NCI-H69 (cell line): Measurements from ENCODE around the gene ARMCX4.
A peak's percentile ranks its signal among the peaks of the same experiment; 100 is the strongest.
"Not testable (repeated sequence)": the region's sequence is repeated elsewhere in the genome, so short reads cannot be mapped to it uniquely, and the experiment has no call there.

Experiments used
- DNase-seq: peaks from one replicate; lab custom pipeline; 2025; lab: John Stamatoyannopoulos, UW

The ARMCX4 gene

DNA sequence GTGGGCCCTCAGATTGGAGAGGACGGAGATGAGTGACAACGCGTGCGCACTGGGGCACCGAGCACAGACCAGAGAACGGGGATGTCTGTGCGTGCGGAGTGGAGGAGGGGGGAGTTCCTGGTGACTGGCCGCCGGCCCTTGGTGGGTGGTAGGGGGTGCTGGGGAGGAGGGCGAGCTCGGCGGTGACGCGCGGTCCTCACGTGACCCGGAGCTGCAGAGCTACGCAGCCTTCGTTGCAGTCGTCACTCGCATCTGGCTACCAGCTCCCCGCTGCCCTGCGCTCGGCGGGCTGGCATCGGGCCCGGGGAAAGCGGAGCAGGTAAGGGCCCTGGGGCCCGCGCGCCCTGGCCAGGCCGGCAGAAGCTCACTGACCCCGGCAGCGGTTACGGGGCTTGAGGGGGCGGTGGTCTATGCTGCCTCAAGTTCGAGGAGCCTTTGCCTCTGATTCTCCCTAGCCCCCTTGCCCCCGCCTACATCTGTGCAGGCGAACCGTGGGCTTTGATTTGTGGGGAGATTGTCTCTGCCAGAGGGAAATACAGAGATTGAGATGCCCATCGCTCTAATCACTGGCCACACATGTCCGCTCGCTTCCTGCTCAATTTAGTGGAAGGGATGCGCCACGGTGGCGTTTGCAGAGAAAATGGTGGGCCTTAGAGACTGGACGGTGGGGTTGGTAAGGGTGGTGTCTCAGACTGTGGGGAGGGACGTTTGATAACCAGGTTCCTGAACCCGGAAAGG, at the start of gene ARMCX4:
ARMCX4 (plus strand) TSS at position 245 of the 738 bp plus-strand sequence. CDS start 3,134 bp downstream, outside the sequence.
- peak; percentile 90 for DNase-seq

DNA sequence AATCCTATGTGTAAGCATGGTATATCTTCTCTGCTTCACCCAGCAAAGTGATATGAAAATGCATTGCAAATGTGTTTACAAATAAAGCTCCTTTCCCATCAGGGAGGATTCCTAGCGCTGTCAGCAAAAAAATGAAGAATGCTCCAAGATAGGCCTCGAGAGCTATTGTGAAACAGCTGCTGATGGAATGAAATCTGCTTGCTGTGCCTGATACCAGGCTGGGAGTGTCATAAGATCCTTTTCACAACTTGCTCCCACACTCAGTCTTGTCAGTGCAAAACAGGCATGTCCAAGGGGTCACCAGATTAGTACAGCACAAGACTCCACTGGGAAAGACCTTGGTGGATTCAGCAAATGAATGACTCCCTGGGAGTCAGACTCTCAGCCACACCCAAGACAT, 43.2 kb upstream of the ARMCX4 start:
- no peak for DNase-seq

DNA sequence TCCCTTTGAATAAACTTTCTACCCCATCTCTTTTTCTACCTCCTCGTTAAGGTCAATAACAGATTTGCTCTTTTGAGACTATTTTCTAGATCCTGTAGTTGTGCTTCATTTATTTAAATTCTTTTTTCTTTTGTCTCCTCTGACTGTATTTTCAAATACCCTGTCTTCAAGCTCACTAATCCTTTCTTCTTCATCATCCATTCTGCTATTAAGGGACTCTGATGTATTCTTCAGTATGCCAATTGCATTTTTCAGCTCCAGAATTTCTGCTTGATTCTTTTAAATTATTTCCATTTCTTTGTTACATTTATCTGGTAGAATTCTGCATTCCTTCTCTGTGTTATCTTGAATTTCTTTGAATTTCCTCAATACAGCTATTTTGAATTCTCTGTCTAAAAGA, 36.0 kb upstream of the ARMCX4 start:
- DNase-seq, result no peak

DNA sequence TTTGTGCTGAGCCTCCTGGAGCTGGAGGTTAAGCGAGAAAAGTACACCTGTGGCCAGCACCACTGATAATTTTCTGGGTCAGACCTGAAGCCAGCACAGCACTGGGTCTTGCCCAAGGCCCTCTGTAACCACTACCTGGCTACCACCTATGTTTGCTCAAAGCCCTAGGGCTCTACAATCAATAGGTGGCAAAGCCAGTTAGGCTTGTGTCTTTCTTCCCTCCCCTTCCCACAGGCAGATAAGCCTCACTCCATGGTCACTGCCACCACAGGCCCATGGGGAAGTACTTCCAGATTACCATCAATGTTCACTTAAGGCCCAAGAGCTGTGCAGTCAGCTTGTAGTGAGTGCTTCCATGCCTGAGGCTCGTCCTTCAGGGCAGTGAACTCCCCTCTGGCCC, 35.2 kb upstream of the ARMCX4 start:
- DNase-seq, result no peak

DNA sequence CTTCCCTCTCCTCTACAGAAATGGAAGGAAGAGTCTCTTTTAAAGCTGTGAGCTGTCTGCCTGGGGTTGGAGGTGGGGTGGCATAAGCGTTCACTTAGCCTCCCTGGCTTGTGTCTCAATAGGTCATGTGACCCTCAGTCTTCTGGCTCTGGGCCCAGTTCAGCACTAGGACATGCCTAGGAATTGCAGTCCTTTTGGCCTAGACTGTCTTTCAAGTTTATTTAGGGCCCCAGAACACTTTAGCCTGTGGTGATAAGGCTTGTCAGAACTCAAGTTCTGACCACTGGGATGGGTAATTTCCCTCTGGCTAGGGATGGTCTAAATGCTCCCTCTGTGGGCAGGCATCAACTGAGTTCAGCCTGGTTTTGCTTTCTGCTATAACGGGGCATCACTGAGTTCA, 34.3 kb upstream of the ARMCX4 start:
- DNase-seq, result no peak

DNA sequence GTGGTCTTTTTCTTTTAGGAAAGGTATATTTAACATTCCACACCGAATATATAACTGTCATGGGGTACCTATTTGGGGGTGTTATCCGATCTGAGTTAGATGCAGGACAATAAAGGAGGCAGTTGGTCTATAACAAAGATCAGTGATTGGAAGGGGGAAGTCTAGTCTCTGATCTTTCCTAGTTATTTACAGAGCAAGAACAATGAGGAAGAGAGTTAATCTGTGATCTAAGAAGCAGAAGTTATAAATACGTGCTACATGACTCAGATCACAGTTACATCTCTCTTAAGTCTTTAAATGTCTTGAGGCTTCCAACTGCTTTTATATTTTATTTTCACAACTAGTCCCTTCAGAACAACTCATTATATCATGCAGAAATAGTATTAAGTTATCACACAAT, 33.2 kb upstream of the ARMCX4 start:
- DNase-seq, result no peak

DNA sequence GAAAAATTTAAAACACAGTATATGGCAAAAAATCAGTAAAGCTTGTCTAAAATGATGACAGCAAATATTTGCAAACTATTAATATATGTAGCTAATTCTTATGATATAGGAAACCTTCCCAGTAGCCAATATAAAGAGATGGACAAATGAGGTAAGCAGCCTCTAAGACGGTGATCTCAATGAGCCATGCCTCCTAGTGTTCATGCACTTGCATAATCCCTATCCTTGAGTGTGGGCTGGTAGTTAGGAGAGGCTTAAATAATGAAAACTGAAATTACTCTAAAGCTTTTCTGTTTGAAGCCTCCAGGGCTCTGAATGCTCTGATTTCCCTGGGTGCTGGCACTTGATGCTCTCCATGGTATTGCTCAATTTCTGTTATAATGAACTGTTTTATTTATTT, 24.6 kb upstream of the ARMCX4 start:
- no peak for DNase-seq

DNA sequence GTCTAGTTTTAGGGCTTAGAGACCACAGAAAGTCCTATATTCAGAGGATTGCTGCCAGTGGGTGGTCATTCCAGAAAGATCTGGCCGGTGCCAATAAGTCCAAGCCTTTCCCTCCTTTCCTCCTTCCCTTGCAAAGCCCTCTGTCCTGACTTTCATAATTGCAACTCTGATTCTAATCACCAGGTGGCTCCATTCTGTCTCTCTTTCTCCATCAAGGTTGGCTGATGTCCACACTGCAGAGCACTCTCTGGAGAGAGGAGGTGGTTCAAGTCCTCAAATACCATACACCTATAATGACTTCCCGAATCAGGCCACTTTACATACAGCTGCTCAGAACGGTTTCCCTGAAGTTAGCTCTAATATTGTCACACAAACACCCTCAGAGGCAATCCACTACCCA, 22.4 kb upstream of the ARMCX4 start:
- DNase-seq, result peak; percentile 33

DNA sequence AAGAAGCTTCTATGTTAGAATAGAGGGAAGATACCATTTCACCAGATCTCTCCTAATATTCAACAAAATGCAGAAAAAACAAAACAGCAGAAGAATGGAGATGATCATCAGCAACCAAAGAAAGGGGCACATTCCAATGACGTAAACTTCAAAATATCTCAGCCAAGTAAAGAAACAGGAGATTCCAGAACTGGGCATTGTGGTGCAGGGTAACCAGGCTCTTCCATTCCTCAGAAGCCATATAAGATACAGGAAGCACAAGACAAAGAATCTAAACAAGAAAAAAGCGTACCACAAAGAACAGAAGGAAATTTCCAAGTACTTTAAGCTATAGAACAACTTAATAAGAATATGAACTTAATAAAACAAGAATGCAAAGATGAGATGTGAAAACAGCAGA, 6.9 kb upstream of the ARMCX4 start:
- no peak for DNase-seq

DNA sequence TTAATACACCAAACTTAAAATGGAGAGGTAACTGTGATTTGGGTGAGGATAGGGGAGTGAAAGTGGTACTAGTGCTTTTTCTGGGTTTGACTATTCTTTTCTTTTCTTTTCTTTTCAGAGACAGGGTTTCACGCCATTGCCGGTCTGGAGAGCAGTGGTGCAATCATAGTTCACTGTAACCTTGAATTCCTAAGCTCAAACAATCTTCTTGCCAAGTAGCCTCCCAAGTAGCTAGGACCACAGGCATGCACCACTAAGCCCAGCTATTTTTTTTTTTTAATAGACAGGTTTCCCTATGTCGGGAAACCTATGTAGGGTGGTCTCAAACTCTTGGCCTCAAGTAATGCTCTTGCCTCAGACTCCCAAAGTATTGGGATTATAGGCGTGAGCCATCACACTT, 3.0 kb upstream of the ARMCX4 start:
- no peak for DNase-seq

DNA sequence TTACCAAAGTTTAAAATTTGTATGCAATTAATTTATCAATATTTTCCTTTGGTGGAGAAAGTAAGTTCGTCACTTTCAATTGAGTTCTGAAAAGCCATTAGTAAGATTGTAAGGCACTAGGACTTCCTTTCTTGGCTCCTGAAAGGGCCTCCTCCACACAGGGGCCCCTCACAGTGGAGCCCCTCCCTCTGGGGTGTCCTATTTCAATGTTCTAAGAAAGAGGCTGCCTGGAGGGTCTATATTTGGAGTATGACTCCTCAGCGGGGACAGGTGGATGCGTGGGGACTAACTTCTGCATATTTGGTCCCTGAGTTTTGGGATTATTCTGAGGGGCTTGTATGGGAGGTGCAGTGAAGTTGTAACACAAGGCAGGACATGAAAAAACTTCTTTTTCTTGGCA, 1.6 kb upstream of the ARMCX4 start:
- peak; percentile 4 for DNase-seq

DNA sequence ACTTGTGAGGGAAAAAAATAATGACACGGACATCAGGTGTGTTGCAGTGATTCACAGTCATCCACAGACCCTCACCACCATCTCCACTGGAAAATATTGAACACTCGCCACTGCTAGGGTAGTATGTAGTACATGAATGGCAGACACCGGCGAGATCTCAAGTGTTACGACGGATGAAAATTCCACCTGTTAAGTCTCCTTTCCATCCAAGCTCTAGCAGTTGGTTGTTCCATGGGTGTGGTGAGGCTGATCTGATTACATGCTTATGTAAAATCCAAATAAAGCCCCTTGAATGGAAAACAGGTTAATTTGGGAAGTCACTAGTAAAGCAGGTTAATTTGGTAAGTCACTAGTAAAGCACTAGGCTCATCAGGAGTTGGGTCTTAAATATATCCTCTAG, 1.1 kb upstream of the ARMCX4 start:
- no peak for DNase-seq

DNA sequence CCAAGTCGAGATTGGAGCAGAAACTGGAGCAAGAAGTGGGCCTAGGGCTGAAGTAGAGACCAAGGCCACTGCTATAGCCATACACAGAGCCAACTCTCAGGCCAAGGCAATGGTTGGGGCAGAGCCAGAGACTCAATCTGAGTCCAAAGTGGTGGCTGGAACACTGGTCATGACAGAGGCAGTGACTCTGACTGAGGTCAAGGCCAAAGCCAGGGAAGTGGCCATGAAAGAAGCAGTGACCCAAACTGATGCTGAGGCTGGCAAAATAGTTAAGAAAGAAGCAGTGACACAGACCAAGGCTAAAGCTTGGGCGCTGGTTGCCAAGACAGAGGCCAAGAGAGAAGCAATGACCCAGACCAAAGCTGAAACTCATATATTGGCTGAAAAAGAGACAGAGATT, 3.5 kb downstream of the ARMCX4 start:
- no peak for DNase-seq

DNA sequence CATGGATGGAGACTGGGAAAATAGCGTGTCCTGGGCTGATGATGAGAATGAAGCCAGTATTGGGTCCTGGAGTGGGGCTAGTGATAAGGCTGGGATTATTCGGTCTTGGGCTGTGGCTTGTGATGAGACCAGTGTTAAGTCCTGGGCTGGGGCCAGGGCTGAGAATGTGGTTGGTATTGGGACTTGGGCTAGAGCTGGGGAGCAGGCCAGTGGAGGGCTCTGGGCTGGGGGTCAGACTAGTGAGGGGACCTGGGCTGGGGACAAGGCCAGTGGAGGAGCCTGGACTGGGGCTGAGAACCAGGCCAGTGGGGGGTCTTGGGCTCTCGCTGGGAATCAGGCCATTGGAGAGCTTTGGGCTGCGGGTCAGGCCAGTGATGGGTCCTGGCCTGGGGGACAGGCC, 6.7 kb downstream of the ARMCX4 start:
- DNase-seq, result no peak

DNA sequence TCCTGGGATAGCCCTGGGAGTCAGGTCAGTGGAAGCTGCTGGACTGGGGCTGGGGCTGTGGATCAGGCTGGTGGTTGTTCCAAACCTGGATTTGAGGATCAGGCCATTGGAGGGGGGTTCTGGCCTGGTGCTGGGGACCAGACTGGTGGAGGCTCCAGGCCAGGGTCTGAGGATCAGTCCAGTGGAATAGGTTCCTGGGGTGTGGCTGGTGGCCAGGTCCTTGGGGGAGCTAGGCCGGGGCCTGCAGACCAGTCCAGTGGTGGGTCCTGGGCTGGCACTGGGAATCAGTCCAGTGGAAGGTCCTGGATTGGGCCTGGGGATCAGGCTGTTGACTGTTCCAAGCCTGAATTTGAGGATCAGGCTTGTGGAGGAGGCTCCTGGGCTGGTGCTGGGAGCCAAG, 8.0 kb downstream of the ARMCX4 start:
- no peak for DNase-seq

DNA sequence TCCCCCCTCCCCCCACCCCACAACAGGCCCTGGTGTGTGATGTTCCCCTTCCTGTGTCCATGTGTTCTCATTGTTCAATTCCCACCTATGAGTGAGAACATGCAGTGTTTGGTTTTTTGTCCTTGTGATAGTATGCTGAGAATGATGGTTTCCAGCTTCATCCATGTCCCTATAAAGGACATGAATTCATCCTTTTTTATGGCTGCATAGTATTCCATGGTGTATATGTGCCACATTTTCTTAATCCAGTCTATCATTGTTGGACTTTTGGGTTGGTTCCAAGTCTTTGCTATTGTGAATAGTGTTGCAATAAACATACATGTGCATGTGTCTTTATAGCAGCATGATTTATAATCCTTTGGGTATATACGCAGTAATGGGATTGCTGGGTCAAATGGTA, 17.7 kb downstream of the ARMCX4 start:
- DNase-seq, result not testable (repeated sequence)

DNA sequence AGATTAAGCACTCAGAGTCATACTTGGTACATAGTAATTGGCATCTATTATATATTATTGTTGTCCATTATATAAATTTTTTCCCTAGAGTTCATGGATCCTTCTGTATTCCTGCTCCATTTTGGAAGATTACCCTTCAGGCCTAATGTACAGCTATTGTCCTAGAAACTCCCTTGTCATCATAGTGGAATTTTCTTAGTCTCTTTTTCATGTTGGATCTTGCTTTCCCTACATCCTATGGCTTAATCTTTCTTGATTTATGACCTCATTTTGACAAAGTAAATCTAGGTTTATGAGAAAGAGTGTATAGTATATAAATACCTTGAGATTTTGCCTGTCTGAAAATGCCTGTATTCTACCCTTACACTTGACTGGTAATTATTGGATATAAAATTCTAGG, 22.1 kb downstream of the ARMCX4 start:
- no peak for DNase-seq

DNA sequence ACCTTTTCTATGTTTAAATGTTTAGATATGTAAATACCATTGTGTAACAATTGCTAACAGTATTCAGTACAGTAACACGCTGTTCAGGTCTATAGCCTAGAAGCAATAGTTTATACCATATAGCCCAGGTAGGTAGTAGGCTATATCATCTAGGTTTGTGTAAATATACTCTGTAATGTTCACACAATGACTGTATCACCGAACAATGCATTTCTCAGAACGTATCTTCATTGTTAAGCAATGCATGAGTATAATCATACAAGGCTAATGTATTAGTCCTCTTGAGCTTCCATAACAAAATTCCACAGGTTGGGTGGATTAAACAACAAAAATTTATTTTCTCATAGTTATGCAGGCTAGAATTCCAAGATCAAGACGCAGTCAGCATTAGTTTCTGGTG, 22.7 kb downstream of the ARMCX4 start:
- no peak for DNase-seq

DNA sequence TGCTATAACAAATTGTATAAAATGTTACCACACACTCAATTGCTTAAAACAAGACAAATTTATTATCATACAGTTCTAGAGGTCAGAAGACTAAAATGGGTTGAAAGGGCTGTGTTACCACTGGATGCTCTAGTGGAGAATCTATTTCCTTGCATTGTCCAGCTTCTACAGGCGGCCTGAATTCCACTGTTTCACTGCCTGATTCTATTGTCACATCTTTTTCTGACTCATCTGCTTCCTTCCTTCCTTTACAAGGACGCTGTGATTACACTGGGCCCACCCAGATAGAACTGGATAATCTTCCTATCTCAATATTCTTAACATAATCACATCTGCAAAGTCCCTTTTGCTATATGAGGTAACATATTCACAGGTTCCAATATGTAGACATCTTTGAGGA, 45.7 kb downstream of the ARMCX4 start:
- DNase-seq, result no peak
